Measurements from ENCODE around the gene RPL35A.
"Not testable (repeated sequence)": the region's sequence is repeated elsewhere in the genome, so short reads cannot be mapped to it uniquely, and the experiment has no call there.

Gene RPL35A

DNA sequence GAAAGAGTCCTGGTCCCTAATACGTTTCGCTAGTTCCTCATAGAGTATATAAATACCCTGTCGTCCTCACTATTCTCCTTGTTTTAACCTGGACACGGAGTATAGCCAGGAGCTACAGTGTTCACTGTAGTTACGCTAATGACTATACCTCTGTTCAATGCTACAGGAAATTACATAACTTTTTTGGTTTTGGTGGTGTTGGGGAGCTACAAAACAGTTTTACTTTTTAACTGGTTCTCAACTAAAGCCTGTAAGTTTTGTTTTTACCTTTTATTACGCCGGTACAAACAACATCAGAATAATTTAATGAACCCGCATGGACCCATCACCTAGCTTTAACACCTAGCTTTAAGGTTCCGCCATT is 11.6 kb downstream of the RPL35A start:
- peaks cover 11% of the 10 kb centered on the region for H3K36me3 Mint-ChIP-seq (ENCODE audit: low read depth)
- peaks cover 38% of the 10 kb centered on the region for H3K4me1 Mint-ChIP-seq
- H3K4me3 Mint-ChIP-seq = peak overlapping the region; percentile 74 to 92 (median 91)
- no peaks in the 10 kb centered on the region for H3K9me3 Mint-ChIP-seq
- H3K27me3 Mint-ChIP-seq (ENCODE audit: low read depth) = no peaks in the 10 kb centered on the region
- TF ChIP-seq, protein P1, sequence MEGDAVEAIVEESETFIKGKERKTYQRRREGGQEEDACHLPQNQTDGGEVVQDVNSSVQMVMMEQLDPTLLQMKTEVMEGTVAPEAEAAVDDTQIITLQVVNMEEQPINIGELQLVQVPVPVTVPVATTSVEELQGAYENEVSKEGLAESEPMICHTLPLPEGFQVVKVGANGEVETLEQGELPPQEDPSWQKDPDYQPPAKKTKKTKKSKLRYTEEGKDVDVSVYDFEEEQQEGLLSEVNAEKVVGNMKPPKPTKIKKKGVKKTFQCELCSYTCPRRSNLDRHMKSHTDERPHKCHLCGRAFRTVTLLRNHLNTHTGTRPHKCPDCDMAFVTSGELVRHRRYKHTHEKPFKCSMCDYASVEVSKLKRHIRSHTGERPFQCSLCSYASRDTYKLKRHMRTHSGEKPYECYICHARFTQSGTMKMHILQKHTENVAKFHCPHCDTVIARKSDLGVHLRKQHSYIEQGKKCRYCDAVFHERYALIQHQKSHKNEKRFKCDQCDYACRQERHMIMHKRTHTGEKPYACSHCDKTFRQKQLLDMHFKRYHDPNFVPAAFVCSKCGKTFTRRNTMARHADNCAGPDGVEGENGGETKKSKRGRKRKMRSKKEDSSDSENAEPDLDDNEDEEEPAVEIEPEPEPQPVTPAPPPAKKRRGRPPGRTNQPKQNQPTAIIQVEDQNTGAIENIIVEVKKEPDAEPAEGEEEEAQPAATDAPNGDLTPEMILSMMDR (IDR thresholded peaks at IDR 0.05; ENCODE audit: unreplicated experiment in 3 of 3) = no peak
- H3K27ac Mint-ChIP-seq = peak overlapping the region in 1 of 3 experiments; percentile 46

DNA sequence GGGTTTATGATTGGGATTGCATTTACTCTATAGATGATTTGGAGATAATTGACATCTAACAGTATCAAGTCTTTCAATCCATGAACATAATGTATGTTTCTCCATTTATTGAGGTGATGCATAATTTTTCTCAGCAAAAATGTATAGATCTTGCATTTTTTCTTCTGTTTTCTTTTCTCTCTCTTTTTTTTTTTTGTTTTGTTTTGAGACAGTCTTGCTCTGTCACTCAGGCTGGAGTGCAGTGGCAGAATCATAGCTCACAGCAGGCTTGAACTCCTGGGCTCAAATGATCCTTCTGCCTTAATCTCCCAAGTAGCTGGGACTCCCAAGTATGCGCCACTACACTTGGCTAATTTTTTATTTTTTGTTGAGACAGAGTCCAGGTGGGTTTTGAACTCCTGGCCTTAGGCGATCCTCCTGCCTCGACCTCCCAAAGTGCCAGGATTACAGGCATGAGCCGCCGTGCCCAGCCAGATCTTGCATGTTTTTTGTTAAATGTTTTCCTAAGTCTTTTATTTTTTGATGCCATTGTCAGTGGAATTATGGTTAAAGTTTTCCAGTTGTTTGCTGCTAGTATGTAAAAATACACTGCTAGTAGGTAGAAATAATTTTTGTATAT is 13.1 kb downstream of the RPL35A start:
- Mint-ChIP-seq H3K9me3 (peaks cover 8% of the 10 kb centered on the region), H3K27ac (no peak overlapping the region), H3K4me1 (peaks cover 34% of the 10 kb centered on the region), H3K27me3 (ENCODE audit: low read depth) (no peaks in the 10 kb centered on the region), H3K4me3 (peak overlapping the region in 2 of 3 experiments; percentile 48 to 53), H3K36me3 (ENCODE audit: low read depth) (peaks cover 9% of the 10 kb centered on the region)
- TF ChIP-seq, protein P1 (IDR thresholded peaks at IDR 0.05; ENCODE audit: unreplicated experiment in 3 of 3) = no peak

DNA sequence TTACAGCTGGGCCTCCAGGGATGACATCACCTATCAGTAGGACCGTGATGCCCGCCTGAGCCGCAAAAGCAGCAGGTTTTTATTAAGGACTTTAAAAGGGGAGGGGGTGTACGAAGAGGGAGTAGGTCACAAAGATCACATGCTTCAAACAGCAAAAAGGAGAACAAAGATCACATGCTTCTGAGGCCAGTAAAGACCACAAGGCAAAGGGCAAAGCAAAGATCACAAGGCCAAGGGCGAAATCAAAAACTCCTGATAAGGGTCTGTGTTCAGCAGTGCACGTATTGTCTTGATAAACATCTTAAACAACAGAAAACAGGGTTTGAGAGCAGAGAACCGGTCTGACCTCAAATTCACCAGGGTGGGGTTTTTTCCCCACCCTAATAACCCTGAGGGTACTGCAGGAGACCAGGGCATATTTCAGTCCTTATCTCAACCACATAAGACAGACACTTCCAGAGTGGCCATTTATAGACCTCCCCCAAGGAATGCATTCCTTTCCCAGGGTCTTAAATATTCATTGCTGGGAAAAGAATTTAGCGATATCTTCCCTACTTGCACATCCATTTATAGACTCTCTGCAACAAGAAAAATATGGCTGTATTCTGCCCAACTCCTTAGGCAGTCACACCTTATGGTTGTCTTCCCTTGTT is 17.5 kb downstream of the RPL35A start:
- Mint-ChIP-seq H3K9me3 (peaks cover 24% of the 10 kb centered on the region), H3K36me3 (ENCODE audit: low read depth) (peaks cover 25% of the 10 kb centered on the region)
- not testable (repeated sequence) for H3K27ac Mint-ChIP-seq; H3K4me1 Mint-ChIP-seq; H3K4me3 Mint-ChIP-seq; H3K27me3 Mint-ChIP-seq (ENCODE audit: low read depth)

DNA sequence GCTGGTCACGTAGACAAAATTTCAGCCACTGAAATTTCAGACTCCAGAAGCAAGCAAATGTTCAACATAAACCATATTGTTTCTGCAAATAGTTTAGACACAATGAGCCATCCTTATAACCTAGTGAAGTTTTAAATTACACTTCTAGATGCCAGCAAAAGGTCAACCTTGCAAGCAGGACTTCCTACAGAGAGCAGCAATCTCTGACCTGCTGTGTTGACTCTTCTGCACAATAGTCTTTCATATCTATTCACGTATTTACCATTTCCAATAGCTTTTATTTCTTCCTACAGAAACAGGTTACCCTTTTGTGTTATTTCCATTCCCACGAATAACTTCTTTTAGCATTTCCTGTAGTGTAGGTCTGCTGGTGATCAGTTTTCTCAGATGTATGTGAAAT is 20.6 kb downstream of the RPL35A start:
- TF ChIP-seq, protein P1 (IDR thresholded peaks at IDR 0.05; ENCODE audit: unreplicated experiment in 3 of 3) = no peak
- Mint-ChIP-seq H3K4me3 (no peak overlapping the region), H3K27me3 (ENCODE audit: low read depth) (no peaks in the 10 kb centered on the region), H3K4me1 (no peaks in the 10 kb centered on the region), H3K36me3 (ENCODE audit: low read depth) (peaks cover 30% of the 10 kb centered on the region), H3K9me3 (peaks cover 29% of the 10 kb centered on the region), H3K27ac (no peak overlapping the region)

DNA sequence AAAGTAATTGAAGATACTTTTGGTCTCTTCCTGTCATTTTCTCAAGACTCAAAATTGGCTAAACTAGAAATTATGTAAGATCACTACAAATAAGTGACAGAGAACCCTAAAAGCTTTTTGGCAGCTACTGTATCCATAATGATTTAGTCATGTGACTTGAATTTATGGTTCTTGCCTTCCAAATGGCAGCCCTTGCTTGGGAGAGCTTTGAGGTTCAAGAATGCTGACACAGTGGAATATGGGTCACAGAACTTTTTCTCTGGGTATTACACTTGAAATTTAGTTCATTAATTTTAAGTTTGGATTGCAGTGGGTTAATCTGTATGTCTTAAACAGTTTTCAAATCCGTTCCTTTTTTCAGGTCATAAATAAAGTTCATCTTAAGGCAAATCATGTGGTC is 24.0 kb downstream of the RPL35A start:
- Mint-ChIP-seq H3K9me3 (peaks cover 15% of the 10 kb centered on the region), H3K27ac (no peak overlapping the region), H3K4me1 (no peaks in the 10 kb centered on the region), H3K27me3 (ENCODE audit: low read depth) (no peaks in the 10 kb centered on the region), H3K4me3 (no peak overlapping the region), H3K36me3 (ENCODE audit: low read depth) (peaks cover 26% of the 10 kb centered on the region)
- TF ChIP-seq, protein P1 (IDR thresholded peaks at IDR 0.05; ENCODE audit: unreplicated experiment in 3 of 3) = no peak

DNA sequence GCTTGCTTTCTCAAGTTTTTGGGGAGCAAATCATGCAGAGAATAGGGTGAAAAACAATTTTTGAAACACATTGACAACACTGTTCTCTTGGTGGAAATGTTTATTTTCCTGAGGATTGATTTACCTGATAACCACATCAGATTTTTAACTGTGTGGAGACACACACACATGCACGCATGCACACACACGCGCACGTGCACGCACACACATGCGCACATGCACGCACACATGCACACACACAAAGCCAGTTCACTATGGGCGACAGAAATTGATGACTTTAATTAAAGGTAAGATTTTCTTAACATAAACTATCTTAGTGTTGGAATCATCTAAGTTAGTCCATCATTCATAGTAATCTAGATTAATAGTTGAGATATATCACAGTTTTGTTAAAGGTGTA is 25.3 kb downstream of the RPL35A start:
- no peak overlapping the region for H3K4me3 Mint-ChIP-seq
- no peaks in the 10 kb centered on the region for H3K27me3 Mint-ChIP-seq (ENCODE audit: low read depth)
- H3K9me3 Mint-ChIP-seq = peaks cover 15% of the 10 kb centered on the region
- H3K36me3 Mint-ChIP-seq (ENCODE audit: low read depth) = peaks cover 32% of the 10 kb centered on the region
- TF ChIP-seq, protein P1 (IDR thresholded peaks at IDR 0.05; ENCODE audit: unreplicated experiment in 3 of 3) = no peak
- no peak overlapping the region for H3K27ac Mint-ChIP-seq
- no peaks in the 10 kb centered on the region for H3K4me1 Mint-ChIP-seq
